ENCODE results near the gene FZD4. TPM values are rescaled to one million over a fixed set of nuclear protein-coding genes. Genes with fewer than 3 reads are reported as not detected.

FZD4 gene
- total and polyA plus RNA-seq, 2 donors (not counting 3 experiments of a cell fraction or from before 2014, with no cell fraction given): 56.6 to 112 TPM

GRCh38 chr11:86988351-86988881 is 33.2 kb upstream of the FZD4 start:
- no peaks in the 10 kb centered on the region for H3K27me3 ChIP-seq (ENCODE audit: control insufficient read depth in 2 of 2, insufficient read depth in 2 of 2, low read length in 2 of 2)
- no peak for DNase-seq (ENCODE audit: low read depth, low spot score)
- H3K9me3 ChIP-seq (replicated peaks; ENCODE audit: control insufficient read depth, insufficient read depth, low read length): no peaks in the 10 kb centered on the region
- no peak overlapping the region for H3K4me2 ChIP-seq (ENCODE audit: insufficient read depth, low read length)
- H3K27ac ChIP-seq (ENCODE audit: insufficient read depth, low read depth, low read length): no peak overlapping the region
- no peaks in the 10 kb centered on the region for H3K36me3 ChIP-seq (ENCODE audit: control insufficient read depth in 2 of 2, extremely low read depth in 1 of 2, insufficient read depth in 2 of 2, low read length in 2 of 2)
- CTCF ChIA-PET: interaction anchor here (1.1 kb wide), 1 partner anchor 49 kb away, joined by 3 read pairs; no protein-coding TSS in a partner anchor
- H2AFZ ChIP-seq (ENCODE audit: low read depth, low read length): no peak overlapping the region
- H3K4me3 ChIP-seq (replicated peaks in 1 of 3; ENCODE audit: insufficient read depth in 1 of 3, low read depth in 1 of 3, low read length in 3 of 3): no peak overlapping the region
- H4K20me1 ChIP-seq (replicated peaks; ENCODE audit: control insufficient read depth, extremely low read depth, insufficient read depth, low read length): no peaks in the 10 kb centered on the region
- H3K9ac ChIP-seq (replicated peaks; ENCODE audit: extremely low read depth, insufficient read depth, low read length): no peak overlapping the region
- no peak for FAIRE-seq
- no peaks in the 10 kb centered on the region for H3K79me2 ChIP-seq (ENCODE audit: control insufficient read depth, insufficient read depth, low read length)
- POLR2A ChIA-PET: no interaction called here
- intact Hi-C loops (cut with micrococcal nuclease) (no loop called here), dilution Hi-C loops (cut with MboI; ENCODE audit: extremely low pct_ligation_motif_present, low sequenced_read_pairs) (no loop called here)
- no TSS peak for BruUV-seq (replicated peaks)
- TF ChIP-seq POLR2A (IDR thresholded peaks at IDR 0.05; ENCODE audit: low read depth, low read length) (no peak), MAX (IDR thresholded peaks at IDR 0.05; ENCODE audit: insufficient read depth, insufficient read length) (no peak), MYC (IDR thresholded peaks at IDR 0.05; ENCODE audit: low read depth, low read length) (no peak), POLR2AphosphoS5 (IDR thresholded peaks at IDR 0.05; ENCODE audit: insufficient read depth, low read depth, low read length) (no peak), FOS (IDR thresholded peaks at IDR 0.05; ENCODE audit: borderline replicate concordance, insufficient read depth, low read length) (no peak), JUN (IDR thresholded peaks at IDR 0.05; ENCODE audit: borderline replicate concordance, insufficient read depth, insufficient read length, low read depth) (no peak), GATA2 (IDR thresholded peaks at IDR 0.05; ENCODE audit: insufficient read depth, insufficient read length, low read depth, low read length) (no peak), EZH2 (IDR thresholded peaks at IDR 0.05; ENCODE audit: borderline replicate concordance, low read depth, low read length, severe bottlenecking) (no peak)
- TF ChIP-seq, protein P1, sequence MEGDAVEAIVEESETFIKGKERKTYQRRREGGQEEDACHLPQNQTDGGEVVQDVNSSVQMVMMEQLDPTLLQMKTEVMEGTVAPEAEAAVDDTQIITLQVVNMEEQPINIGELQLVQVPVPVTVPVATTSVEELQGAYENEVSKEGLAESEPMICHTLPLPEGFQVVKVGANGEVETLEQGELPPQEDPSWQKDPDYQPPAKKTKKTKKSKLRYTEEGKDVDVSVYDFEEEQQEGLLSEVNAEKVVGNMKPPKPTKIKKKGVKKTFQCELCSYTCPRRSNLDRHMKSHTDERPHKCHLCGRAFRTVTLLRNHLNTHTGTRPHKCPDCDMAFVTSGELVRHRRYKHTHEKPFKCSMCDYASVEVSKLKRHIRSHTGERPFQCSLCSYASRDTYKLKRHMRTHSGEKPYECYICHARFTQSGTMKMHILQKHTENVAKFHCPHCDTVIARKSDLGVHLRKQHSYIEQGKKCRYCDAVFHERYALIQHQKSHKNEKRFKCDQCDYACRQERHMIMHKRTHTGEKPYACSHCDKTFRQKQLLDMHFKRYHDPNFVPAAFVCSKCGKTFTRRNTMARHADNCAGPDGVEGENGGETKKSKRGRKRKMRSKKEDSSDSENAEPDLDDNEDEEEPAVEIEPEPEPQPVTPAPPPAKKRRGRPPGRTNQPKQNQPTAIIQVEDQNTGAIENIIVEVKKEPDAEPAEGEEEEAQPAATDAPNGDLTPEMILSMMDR (IDR thresholded peaks at IDR 0.05; ENCODE audit: extremely low read depth in 1 of 2, insufficient read depth in 1 of 2, low read depth in 1 of 2, low read length in 2 of 2): no peak
- H3K4me1 ChIP-seq (ENCODE audit: control insufficient read depth, extremely low read depth, insufficient read depth, low read length): peaks cover 9% of the 10 kb centered on the region
- no peaks in the 10 kb centered on the region for H3K9me1 ChIP-seq (replicated peaks; ENCODE audit: control insufficient read depth, extremely low read depth, insufficient read depth, low read length)
